ENCODE results near the gene LRP1B.

GRCh38 chr2:141595316-141595920 is 535.4 kb downstream of the LRP1B start:
- TF ChIP-seq, protein P1, sequence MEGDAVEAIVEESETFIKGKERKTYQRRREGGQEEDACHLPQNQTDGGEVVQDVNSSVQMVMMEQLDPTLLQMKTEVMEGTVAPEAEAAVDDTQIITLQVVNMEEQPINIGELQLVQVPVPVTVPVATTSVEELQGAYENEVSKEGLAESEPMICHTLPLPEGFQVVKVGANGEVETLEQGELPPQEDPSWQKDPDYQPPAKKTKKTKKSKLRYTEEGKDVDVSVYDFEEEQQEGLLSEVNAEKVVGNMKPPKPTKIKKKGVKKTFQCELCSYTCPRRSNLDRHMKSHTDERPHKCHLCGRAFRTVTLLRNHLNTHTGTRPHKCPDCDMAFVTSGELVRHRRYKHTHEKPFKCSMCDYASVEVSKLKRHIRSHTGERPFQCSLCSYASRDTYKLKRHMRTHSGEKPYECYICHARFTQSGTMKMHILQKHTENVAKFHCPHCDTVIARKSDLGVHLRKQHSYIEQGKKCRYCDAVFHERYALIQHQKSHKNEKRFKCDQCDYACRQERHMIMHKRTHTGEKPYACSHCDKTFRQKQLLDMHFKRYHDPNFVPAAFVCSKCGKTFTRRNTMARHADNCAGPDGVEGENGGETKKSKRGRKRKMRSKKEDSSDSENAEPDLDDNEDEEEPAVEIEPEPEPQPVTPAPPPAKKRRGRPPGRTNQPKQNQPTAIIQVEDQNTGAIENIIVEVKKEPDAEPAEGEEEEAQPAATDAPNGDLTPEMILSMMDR (IDR thresholded peaks at IDR 0.05; ENCODE audit: low read length) = no peak
- TF ChIP-seq EZH2 (optimal IDR thresholded peaks at IDR 0.05; ENCODE audit: low read depth, low read length) = no peak
- no peak for TF ChIP-seq EZH2phosphoT487 (IDR thresholded peaks at IDR 0.05; ENCODE audit: low read length)
